GM18511 (cell line): ENCODE measurements around the gene GSPT2.
"Not testable (repeated sequence)": the region's sequence is repeated elsewhere in the genome, so short reads cannot be mapped to it uniquely, and the experiment has no call there.

Source experiments
- ATAC-seq: cut with Tn5 transposase; IDR thresholded peaks from one replicate; pipeline ENCODE4 v1.9.1; 2021; ENCODE audit warnings: mild to moderate bottlenecking, moderate library complexity; ENCODE audit not compliant: unreplicated experiment

The GSPT2 gene

DNA sequence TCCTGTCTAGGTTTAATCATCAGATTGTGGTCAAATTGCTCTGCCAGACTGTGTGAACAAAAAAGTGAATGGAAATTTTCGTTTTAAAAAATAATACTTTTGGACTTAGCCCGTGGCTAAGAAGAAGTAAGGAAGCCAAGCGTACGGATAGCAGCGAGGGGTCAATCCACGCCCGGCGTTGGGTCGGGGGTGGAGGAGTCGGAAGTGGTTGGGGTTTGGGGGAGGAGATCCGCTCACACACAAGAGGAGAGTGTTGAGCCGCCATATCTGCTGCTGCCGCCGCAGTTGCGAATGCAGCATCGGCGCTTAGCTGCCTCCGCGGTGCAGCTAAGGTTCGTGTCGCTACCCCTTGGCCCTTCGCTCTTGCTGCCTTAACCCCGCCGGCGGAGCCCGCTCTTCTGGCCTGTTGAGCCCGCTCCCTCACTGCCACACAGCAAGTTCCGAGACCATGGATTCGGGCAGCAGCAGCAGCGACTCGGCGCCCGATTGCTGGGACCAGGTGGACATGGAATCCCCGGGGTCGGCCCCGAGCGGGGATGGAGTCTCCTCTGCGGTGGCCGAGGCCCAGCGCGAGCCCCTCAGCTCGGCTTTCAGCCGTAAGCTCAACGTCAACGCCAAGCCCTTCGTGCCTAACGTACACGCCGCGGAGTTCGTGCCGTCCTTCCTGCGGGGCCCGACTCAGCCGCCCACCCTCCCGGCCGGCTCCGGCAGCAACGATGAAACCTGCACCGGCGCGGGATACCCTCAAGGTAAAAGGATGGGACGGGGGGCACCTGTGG, at the start of gene GSPT2:
GSPT2 (plus strand) TSS at position 264 of the 779 bp plus-strand sequence; CDS start at position 449, 185 bp downstream.
- ATAC-seq, result peak; percentile 96

DNA sequence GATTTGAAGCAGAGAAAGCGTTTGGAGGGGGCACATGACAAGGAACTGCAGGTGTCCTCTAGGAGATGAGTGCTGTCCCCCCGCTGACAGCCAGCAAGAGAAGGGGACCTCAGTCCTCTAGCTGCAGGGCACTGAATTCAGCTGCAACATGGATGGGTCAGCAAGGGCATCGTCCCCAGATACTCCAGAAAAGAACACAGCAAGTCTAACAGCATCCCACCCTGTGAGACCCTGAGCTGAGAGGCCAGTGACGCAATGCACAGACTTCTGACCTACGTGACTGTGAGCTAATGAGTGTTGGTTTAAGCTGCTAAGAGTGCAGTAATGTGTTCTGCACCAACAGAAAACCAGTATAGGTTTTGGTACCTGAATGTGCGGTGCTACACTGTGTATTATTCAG, 49.0 kb upstream of the GSPT2 start:
- no peak for ATAC-seq

DNA sequence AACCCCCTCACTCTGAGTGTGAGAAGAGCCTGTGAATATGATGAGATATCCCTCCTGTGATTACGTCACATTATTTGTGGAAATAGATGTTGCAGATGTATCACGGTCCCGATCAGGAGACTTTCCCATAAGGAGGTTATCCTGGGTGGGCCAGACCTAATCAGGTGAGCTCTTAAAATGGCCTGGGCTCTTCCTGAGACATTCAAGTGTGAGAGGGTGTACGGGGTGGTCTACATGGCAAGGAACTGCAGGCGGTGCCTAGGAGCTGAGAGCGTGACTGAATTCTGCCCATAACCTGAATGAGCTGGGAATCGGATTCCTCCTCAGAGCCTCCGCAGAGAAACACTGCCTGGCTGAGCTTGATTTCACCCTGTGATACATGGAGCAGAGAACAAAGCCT, 45.8 kb upstream of the GSPT2 start:
- no peak for ATAC-seq

DNA sequence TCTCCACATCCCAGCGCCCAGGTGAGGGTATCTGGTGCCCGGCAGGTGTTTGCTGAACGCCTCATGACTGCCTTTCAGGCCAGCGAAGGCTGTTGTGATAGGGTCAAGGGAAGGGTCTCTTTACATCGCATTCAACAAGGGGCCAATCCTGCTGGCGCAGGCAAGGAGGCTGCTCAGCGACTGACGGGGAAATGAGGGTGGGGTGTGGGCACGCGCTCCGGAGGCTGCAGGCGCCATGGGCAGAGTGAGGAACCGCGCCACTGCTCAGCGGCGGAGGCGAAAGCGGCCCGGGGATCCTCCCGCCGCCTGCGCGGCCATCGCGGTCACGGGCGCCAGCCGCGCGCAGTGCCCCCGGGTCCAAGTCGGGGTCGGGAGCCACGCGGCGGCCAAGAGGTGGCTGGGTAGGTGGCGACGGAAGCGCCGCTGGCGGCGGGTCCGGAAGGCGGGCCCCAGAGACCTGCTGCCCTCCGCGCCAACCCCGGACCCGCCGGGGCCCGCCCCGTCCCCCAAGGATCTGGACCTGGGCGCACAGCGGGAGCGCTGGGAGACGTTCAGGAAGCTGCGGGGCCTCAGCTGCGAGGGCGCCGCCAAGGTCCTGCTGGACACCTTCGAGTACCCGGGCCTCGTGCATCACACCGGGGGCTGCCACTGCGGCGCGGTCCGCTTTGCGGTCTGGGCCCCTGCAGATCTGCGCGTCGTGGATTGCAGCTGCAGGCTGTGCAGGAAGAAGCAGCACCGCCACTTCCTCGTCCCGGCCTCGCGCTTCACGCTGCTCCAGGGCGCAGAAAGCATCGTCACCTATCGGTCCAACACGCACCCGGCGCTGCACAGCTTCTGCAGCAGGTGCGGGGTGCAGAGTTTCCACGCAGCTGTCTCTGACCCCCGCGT, 32.7 kb upstream of the GSPT2 start, which contains the start of gene CENPVL1:
CENPVL1 (plus strand) TSS at position 236 of the 888 bp plus-strand sequence; CDS start at position 236, 0 bp downstream.
- ATAC-seq, result not testable (repeated sequence)

DNA sequence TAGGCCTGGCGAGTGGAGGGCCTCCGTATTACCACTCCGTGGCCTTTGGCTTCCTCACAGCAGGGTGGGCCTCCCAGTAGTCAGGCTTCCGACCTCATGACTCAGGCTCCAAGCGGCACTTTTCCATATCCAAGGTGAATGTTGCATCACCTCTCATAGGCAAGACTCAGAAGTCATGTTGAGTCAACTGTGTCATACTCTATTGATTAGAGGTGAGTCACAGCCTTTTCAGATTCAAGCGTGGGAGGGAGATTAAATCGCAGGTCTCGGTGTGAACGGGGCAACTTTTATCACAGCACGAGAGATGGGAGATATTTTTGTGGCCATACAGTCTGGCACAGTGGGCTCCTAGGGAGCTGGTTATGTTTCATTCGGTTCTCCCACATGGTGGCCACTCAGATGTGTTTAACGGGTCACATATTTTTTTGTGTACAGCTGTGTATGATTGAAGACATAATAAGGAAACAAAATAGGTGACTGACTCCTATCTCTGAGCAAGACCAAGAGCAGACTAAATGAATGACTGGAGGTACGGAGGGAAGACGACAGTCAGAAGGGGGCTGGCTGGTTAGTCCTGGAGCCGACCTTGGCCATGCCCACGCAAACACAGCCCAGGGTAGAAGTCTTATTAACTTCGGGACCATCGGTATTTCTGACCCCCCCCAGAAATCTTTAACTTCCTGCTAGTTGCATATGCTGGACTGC, 30.1 kb upstream of the GSPT2 start:
- not testable (repeated sequence) for ATAC-seq

DNA sequence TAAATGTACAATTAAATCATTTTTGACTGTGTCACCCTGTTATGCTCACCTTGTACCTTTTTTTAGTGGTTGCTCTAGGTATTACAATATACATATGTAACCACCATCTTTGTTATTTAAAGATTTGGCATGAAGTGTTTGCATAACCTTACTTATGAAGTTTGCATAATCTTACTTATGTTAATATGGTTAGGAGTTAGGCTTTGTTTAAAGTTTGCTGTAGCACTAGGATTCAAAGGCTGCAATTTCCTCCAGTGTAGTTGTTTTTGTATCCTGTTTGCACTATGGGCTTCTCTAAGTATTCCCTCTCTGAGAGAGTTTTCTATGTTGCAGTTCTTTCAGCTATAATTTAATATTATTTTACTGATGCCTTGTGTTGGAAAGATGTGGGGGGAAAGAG, 15.0 kb upstream of the GSPT2 start:
- no peak for ATAC-seq

DNA sequence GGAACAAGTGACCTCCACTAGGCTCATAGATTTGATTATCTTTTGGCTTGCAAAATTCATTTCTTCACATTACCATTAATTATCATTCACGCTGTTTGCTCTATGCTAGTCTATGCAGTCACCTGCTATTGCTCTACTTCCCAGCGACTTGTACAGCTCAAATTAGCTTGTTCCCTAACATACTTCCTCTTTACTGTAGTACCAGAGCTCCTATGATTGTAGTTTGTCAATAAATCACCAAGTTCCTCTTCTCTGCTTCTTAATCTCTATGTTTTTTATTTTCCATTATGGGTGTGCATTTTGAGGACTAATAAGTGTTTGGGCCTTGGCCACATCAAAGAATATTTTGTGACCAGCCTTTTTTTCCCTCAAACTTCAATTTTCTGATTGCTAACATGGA, 6.2 kb upstream of the GSPT2 start:
- ATAC-seq, result no peak

DNA sequence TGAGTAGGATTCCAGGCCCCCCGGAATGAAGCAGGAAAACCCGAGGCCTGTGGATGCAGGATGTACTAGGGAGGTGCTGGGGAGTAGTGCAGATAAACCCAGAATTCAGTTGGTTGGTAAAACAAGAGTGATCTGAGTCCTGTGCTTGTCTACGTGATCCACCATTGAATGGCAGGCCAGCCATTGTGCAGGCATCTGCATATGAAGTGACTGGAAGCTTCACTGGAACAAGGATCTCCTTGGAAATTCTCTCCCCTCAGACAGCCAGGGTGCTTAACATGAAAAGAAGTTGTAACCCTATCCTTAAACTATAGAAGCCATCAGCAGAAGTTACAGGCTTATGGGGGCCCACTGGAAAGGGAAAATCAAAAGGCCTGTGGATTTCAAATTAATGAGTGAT, 656 bp upstream of the GSPT2 start:
- no peak for ATAC-seq

DNA sequence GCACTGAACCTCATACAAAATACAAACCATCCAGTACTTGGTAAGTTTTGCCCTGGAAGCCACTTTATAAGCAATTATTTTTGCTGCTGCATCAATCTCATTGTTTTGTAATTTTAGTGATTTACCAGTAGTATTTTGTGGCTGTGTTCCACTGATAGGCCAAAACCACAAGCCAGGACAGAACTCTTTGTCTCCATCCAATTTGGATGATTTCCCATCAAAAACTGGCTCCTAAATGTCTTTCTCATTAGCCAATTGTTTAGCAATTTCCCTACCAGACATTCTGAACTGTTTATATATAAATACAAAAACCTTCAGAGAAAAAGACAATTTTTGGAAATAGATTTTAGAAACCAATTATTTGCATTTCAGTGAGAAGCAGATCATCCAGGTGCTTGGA, 4.4 kb downstream of the GSPT2 start:
- no peak for ATAC-seq

DNA sequence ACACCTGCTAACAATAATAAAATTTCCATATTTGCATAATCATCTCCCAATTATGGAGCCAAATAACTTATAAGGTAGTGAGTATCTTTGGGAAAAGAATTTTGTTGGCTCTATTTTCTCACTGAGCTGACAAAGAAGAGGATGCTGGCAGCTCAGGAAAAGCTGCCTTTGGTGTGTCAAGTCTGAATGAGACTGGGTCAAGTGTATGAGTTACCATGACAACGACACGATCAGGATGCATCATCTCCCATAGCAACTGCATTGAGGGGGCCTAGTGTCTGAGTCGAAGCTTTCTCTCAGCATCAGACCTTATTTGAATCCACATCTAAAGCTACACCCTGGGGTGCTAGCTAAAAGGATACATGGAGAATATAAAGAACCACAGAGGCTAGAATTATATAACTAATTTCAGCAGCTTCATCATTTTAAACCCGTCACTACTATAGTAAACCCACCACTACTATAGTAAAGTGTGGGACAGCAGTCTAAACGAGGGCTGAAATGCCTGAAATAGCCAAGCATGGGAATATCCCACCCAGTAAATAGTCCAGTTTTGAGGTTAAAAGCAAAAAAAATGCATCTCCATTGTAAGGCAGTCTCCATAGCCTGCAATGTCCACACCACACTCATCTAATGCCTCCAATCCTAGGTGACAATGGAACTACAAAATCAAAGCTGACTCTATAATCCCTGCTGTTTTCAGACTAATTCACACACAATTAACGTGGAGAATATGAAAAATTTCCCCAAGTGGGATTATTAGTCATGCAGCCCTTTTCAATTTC, 16.0 kb downstream of the GSPT2 start:
- no peak for ATAC-seq

DNA sequence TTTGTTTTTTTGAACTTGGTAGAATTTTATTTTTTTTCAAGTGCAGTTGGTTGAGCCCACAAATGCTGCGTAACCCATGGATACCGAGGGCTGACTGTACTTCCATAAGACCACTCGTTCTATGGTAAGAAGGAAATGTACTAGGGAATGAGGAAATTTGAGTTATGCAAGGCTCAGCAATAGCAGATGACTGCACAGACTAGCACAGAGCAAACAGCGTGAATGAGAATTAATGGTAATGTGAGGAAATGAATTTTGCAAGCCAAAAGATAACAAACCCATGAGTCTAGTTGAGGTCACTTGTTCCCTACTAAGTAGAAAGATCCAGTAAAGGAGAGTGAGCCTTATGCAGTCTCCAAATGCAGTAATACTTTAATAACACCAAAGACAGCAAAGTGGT, 17.4 kb downstream of the GSPT2 start:
- no peak for ATAC-seq

DNA sequence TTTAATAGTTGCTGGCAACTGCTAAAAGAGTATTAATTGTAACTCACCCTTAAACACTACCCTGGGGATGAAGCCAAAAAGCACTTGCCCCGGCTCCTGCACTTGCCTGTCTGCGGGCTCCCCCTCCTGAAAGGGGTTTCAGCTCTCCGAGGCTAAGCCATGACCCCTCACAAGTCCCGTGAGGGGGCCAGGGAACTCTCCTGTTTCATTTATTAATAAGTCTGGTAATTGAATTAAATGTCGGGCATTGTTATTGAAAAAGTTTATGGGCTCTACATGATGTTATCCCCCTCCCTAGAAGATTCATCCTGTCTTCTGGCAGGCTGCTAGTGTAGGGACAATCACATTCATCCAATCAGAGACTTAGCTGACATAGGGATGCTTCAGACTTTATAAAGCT, 23.3 kb downstream of the GSPT2 start:
- ATAC-seq, result no peak

DNA sequence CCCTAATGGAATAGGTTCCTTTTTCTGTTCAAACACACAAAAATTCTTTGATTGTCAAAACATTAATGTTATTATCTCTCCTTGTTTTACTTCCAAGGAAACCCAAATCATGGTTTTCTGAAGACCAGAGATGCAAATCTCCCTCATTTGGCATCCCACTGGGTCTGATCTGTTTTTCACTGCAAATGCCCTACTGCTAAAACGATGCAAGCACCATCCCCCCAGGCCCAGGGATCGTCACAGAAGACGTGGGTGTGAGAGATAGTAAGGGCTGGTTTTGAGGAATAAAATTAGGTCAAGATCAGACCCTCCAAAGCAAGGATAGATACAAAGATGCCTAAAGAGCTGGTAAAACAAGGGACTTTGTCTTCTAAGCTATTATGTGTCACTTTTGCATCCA, 33.6 kb downstream of the GSPT2 start:
- ATAC-seq, result no peak

DNA sequence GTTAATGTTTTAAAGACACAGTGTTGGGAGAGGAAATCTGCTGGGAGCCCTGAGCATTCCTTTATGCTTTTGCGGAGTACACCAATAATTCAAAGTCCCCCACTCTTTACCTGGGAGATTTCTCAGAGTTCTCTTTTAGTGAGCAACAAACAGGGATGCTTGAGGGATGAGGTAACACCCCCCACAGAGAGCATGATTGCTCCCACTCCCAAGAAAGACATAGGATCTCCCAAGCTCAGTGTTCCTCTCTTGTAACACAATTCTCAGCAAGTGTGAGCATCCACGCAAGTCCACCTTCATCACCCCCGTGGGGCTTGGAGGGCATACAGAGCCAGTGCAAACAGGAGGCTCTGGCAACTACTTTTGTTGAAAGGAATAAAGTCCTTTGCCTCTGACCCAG, 36.1 kb downstream of the GSPT2 start:
- no peak for ATAC-seq

DNA sequence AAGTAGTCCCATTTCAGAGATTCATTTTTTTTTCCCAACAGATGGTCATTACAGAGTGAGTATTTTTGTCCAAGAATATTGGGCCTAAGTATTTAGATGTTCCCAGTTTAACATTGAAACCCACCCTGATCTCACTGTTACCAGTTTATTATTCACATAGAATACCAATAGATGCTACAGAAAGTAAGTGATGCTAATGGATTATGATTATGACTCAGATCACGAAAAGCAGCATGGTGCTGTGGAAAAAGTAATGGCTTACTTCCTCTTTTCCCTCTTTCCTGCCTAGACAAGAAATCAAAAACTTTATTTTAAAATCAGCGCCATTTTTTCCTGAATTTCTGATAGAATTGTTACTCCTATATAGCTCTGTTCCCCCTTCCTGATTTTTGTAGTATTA, 51.9 kb downstream of the GSPT2 start:
- no peak for ATAC-seq
